ENCODE measurements around the gene TUBB2B.

DNA sequence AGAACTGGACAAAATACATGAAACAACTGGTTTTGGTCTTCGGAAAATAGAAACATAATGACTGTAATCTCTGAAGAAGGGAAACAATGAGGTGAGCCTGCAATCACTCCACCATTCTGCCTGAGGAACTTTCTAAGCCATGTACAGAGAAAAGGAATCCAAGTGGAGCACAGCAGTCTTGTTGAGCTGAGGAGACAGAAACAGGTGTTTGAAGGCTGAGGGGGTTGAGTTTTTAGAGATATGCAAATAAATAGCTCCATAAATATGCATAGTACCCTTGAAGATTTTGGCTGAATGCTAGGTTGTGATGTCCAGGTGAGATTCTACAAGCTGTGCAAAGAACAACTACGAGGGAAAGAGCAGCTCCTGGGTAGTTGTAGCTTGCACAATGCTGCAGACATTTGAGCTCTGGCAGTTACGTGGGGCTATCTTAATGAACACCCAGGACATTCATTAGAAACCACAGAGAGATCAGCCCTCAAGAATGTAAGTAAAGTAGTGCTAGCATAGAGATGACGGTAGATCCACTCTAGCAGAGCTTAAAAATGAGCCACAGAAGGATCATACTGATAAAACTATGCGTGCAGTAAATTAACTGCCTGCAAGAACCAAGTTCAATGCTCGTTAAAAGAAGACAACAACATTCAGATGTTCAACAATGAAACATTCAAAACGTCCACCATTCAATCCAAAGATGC is 24.3 kb downstream of the TUBB2B start:
- TF ChIP-seq, protein P1, sequence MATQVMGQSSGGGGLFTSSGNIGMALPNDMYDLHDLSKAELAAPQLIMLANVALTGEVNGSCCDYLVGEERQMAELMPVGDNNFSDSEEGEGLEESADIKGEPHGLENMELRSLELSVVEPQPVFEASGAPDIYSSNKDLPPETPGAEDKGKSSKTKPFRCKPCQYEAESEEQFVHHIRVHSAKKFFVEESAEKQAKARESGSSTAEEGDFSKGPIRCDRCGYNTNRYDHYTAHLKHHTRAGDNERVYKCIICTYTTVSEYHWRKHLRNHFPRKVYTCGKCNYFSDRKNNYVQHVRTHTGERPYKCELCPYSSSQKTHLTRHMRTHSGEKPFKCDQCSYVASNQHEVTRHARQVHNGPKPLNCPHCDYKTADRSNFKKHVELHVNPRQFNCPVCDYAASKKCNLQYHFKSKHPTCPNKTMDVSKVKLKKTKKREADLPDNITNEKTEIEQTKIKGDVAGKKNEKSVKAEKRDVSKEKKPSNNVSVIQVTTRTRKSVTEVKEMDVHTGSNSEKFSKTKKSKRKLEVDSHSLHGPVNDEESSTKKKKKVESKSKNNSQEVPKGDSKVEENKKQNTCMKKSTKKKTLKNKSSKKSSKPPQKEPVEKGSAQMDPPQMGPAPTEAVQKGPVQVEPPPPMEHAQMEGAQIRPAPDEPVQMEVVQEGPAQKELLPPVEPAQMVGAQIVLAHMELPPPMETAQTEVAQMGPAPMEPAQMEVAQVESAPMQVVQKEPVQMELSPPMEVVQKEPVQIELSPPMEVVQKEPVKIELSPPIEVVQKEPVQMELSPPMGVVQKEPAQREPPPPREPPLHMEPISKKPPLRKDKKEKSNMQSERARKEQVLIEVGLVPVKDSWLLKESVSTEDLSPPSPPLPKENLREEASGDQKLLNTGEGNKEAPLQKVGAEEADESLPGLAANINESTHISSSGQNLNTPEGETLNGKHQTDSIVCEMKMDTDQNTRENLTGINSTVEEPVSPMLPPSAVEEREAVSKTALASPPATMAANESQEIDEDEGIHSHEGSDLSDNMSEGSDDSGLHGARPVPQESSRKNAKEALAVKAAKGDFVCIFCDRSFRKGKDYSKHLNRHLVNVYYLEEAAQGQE (IDR thresholded peaks at IDR 0.05; ENCODE audit: insufficient read depth in 1 of 2, low read depth in 2 of 2, low read length in 2 of 2) = no peak
- TF ChIP-seq POLR2AphosphoS5 (IDR thresholded peaks at IDR 0.05; ENCODE audit: low read depth, low read length) = no peak
- no peak for TF ChIP-seq TAF1 (IDR thresholded peaks at IDR 0.05; ENCODE audit: borderline replicate concordance, insufficient read depth, low read length)
- no peak for TF ChIP-seq SIN3A (IDR thresholded peaks at IDR 0.05; ENCODE audit: borderline replicate concordance, insufficient read depth, low read length)
